ENCODE data around the gene FIS1. TPM values are rescaled to one million over a fixed set of nuclear protein-coding genes. Genes with fewer than 3 reads are reported as not detected.
A peak's percentile ranks its signal among the peaks of the same experiment; 100 is the strongest.

The FIS1 gene
- total RNA-seq, 4 donors from 2014 or later: 235 to 371 (median 348) TPM

GRCh38 chr7:101238226-101239182, 6.4 kb downstream of the FIS1 start:
- H3K4me3 ChIP-seq: peak overlapping the region in 1 of 4 donors; percentile 21
- no peaks in the 10 kb centered on the region for H3K27me3 ChIP-seq
- peaks cover 0 to 69% (median 22%) of the 10 kb centered on the region in 4 donors for H3K4me1 ChIP-seq
- peaks cover 0 to 75% (median 0%) of the 10 kb centered on the region in 3 donors for H3K36me3 ChIP-seq
- DNase-seq (ENCODE audit: low spot score in 2 of 2): no peak
- peak overlapping the region; percentile 9 to 83 (median 82) for H3K27ac ChIP-seq
- 45 to 52% methylated on average over 19 to 28 of the region's 28 CpGs for WGBS, 2 donors
- no peaks in the 10 kb centered on the region for H3K9me3 ChIP-seq
- TF ChIP-seq CTCF (IDR thresholded peaks at IDR 0.05) (no peak), EP300 (IDR thresholded peaks at IDR 0.05) (no peak), POLR2A (IDR thresholded peaks at IDR 0.05) (no peak)

- Histone ChIP-seq H3K27ac (peak within 1 kb of the TSS; percentile 16 to 83 (median 82)), H3K27me3 (no peaks in the 10 kb centered on the region), H3K9me3 (no peaks in the 10 kb centered on the region), H3K4me3 (peak within 1 kb of the TSS in 2 of 4 donors; percentile 21 to 31), H3K36me3 (peaks cover 0 to 75% (median 0%) of the 10 kb centered on the region in 3 donors), H3K4me1 (peaks cover 0 to 63% (median 16%) of the 10 kb centered on the region in 4 donors)
- 41 to 52% methylated on average over 23 of the region's 31 CpGs for WGBS, 2 donors
- TF ChIP-seq CTCF (IDR thresholded peaks at IDR 0.05): no peak
- TF ChIP-seq EP300 (IDR thresholded peaks at IDR 0.05): no peak
- no peak for TF ChIP-seq POLR2A (IDR thresholded peaks at IDR 0.05)
- DNase-seq (ENCODE audit: low spot score in 2 of 2): peak; percentile 35 to 47
Measured at GRCh38 chr7:101237206-101238067, 7.4 kb downstream of the FIS1 start, which contains the start of gene CLDN15. Gene CLDN15, minus strand, starts transcription at chr7:101237802. Its CDS starts 221 bp downstream, at chr7:101237581.

GRCh38 chr7:101236292-101236835, 8.5 kb downstream of the FIS1 start:
- WGBS, 2 donors: 70 to 90% methylated on average over 19 to 21 of the region's 21 CpGs
- H3K4me3 ChIP-seq: peak overlapping the region in 2 of 4 donors; percentile 21 to 31
- H3K27me3 ChIP-seq: no peaks in the 10 kb centered on the region
- no peaks in the 10 kb centered on the region for H3K9me3 ChIP-seq
- DNase-seq (ENCODE audit: low spot score in 2 of 2): no peak
- TF ChIP-seq CTCF (IDR thresholded peaks at IDR 0.05) (no peak), EP300 (IDR thresholded peaks at IDR 0.05) (no peak), POLR2A (IDR thresholded peaks at IDR 0.05) (no peak)
- H3K27ac ChIP-seq: peak overlapping the region in 2 of 4 donors; percentile 81 to 83
- peaks cover 0 to 64% (median 19%) of the 10 kb centered on the region in 4 donors for H3K4me1 ChIP-seq
- H3K36me3 ChIP-seq: peaks cover 0 to 75% (median 0%) of the 10 kb centered on the region in 3 donors

- TF ChIP-seq CTCF (IDR thresholded peaks at IDR 0.05) (no peak), POLR2A (IDR thresholded peaks at IDR 0.05) (no peak), EP300 (IDR thresholded peaks at IDR 0.05) (no peak)
- no peak for DNase-seq (ENCODE audit: low spot score in 2 of 2)
- Histone ChIP-seq H3K4me3 (no peak overlapping the region), H3K9me3 (no peaks in the 10 kb centered on the region), H3K4me1 (peaks cover 0 to 56% (median 19%) of the 10 kb centered on the region in 4 donors), H3K27ac (peak overlapping the region in 1 of 4 donors; percentile 81), H3K27me3 (no peaks in the 10 kb centered on the region), H3K36me3 (peaks cover 0 to 74% (median 0%) of the 10 kb centered on the region in 3 donors)
- 74 to 77% methylated on average over 9 of the region's 9 CpGs for WGBS, 2 donors
Measured at GRCh38 chr7:101235522-101235921, 9.4 kb downstream of the FIS1 start.

All from tibial nerve (tissue), 4 donors.